Measurements from ENCODE around the gene RIBC2.
A peak's percentile ranks its signal among the peaks of the same experiment; 100 is the strongest.
"Not testable (repeated sequence)": the region's sequence is repeated elsewhere in the genome, so short reads cannot be mapped to it uniquely, and the experiment has no call there.

Gene RIBC2, protein sequence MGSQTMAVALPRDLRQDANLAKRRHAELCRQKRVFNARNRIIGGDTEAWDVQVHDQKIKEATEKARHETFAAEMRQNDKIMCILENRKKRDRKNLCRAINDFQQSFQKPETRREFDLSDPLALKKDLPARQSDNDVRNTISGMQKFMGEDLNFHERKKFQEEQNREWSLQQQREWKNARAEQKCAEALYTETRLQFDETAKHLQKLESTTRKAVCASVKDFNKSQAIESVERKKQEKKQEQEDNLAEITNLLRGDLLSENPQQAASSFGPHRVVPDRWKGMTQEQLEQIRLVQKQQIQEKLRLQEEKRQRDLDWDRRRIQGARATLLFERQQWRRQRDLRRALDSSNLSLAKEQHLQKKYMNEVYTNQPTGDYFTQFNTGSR

DNA sequence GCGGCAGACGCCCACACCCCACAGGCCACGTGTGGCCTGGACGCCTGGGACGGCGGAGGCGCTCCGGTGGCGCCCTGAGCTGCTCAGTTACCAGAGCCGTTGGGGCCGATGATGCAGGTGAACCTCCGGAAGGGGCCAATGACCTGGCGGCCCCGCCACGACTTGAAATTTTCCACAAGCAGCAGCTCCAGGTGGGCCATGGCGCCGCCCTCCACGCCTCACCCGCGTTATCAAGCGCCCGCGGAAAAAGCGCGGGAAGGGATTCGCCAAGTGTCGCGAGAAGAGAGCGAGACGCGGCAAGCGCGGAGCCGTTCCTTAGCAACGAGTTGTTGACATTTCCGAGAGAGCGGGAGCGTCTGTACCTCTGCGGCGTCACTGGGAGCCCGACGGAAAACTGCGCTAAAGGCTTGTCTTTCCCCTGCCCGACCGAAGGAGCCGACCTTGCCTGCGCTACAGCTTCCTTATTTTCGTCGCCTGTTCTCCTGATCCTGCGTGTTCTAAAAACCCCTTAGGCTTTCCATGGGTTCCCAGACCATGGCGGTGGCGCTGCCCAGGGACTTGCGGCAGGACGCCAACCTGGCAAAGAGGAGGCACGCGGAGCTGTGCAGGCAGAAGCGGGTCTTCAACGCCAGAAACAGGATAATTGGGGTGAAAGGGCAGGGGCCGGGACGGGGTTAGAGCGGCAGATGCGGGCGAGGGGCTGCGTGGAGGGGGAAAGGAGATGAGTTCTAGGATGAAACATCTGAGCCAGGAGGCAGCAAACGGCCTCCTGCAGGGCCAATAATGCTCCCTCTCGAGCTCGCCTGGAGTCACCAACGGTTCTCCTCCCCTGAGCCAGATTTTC lies at the start of gene RIBC2, which contains the start of gene SMC1B:
TSS of gene RIBC2 (plus strand) at position 326 of the 844 bp plus-strand sequence. CDS start at position 520, 194 bp downstream.
TSS of gene SMC1B (minus strand) at position 232 of the 844 bp plus-strand sequence. CDS start at position 200, 32 bp downstream.
- peak; percentile 31 for DNase-seq (ENCODE audit: low spot score)

DNA sequence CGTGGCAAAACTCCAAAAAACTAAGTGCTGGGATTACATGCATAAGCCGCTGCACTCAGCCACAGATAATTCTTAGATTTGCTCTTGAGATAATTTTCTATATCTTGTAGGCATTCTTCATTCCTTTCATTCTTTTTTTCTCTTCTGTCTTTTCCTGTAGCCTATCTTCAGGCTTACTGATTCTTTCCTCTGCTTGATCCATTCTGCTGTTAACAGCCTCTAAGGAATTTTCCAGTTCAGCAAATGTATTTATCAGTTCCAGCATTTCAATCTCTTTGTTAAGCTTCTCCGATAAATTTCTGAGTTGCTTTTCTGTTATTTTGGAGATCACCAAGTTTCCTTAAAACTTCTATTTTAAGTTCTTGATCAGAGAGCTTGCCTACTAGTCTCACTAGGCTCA lies 46.8 kb upstream of the RIBC2 start:
- no peak for DNase-seq (ENCODE audit: low spot score)

DNA sequence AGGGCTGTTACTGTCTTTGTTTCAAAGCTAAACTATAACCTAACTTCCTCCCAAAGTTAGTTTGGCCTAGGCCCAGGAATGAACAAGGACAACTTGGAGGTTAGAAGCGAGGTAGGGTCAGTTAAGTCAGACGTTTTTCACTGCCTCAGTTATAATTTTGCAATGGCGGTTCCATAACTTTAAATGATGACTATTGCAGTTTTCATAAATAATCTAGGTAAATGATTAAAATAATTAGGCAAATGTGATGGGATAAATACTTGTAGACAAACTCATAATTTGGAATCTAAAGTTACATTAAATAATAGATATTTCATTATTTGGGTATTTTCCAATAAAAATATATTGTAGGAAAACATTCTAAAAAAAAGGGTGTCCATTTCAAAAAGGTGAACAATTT lies 39.9 kb upstream of the RIBC2 start:
- not testable (repeated sequence) for DNase-seq (ENCODE audit: low spot score)

DNA sequence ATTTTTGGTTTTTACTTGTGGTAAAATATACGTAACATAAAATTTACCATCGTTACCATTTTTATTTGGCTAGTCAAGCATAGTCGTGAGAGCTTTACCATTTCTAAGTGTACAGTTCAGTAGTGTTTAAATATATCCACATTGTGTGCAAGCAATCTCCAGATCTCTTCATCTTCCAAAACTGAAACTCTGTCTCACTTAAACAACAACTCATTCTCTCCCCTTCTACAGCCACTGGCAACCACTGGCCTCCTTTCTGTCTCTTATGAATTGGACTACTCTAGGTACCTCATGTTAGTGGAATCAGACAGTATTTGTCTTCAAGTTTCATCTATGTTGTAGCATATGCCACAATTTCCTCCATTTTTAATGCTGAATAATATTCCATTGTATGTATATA lies 37.5 kb upstream of the RIBC2 start:
- DNase-seq (ENCODE audit: low spot score): no peak

DNA sequence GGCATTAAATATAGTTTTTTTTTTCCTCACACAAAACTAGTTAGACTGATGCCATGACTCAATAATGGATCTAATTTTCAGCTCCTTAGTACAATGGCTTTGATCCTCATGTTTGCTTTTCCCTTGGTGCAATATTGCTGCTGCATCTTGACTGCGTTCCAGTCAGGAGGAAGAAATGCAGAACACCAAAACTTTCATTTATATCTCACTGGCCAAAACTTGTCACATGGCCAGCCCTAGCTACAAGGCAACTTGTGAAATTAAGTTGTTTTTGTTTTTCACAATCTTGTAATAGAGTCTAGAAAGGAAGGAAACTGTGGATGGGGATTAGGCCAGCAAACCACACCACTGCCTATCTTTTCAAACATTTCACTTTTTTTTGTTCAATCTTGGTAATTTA lies 36.8 kb upstream of the RIBC2 start:
- DNase-seq (ENCODE audit: low spot score): peak; percentile 0

DNA sequence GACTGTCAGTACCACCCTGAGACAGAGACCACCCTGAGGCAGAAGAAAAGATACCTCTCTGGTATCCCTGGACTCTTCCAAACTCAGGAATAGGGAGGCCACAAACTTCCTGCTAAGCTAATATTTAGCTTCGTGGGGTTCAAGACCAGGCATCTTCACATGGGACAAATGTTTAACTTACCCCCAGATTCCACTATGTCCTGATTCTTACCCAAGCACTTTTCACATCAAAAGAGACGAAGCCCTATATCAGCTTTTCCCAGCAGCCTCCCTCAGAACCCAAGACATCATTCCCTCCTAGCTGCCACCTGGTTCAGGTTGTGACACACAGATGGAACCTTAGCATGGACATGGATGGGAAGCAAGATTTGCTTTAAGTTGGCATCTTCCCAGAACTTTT lies 32.1 kb upstream of the RIBC2 start:
- DNase-seq (ENCODE audit: low spot score): no peak

DNA sequence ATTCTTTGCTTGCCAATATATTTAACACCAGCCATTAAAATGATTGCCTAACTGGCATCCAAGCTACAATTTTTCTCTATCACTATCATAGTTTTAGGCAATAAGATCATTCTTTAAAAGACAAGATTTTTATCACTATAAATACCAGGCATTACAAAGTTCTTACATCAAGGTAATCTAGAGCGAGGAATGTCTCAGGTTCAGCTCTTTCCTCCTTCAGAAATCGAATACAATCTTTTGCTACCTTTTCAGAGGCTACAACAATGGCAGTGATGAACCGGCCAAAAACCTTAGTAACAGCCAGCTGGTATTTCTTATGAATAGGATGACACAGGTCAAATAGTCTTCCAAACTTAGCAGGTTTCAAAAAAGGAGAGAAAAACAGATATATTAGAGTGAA lies 23.9 kb upstream of the RIBC2 start:
- no peak for DNase-seq (ENCODE audit: low spot score)

DNA sequence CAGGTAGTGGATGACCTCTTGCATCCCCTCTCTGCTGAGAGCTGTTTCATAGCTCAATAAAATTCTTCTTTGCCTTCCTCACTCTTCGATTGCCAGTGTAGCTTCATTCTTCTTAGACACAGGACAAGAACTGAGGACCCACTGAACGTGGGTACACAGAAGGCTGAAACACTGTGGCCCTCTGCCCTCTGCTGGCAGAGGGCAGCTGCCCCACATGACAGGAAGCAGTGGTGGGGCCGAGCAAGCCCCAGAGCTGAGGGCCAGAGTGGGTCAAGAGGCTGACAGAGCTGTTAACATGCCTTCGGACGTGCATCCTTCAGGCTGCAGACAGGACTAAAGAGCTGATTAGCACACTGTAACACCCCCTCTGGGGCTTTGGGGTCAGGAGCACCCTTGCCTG lies 15.7 kb upstream of the RIBC2 start:
- DNase-seq (ENCODE audit: low spot score): no peak

DNA sequence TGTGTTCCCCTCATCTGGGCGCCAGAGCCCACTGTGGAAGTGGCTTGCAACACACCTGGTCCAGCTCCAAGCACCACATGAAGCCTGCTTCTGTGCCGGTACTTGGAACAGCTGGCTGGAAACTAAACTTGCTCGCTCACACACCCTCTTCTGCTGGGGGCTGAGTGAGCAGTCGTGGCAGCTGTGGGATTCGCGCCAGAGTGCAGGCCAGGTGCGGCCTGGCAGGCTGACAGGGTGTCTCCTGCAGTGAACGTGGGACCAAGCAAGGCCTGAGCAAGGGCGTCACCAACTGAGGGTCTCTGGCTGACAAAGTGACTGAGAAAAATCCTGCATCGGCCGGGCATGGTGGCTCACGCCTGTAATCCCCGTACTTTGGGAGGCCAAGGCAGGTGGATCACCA lies 15.3 kb upstream of the RIBC2 start:
- DNase-seq (ENCODE audit: low spot score): no peak

DNA sequence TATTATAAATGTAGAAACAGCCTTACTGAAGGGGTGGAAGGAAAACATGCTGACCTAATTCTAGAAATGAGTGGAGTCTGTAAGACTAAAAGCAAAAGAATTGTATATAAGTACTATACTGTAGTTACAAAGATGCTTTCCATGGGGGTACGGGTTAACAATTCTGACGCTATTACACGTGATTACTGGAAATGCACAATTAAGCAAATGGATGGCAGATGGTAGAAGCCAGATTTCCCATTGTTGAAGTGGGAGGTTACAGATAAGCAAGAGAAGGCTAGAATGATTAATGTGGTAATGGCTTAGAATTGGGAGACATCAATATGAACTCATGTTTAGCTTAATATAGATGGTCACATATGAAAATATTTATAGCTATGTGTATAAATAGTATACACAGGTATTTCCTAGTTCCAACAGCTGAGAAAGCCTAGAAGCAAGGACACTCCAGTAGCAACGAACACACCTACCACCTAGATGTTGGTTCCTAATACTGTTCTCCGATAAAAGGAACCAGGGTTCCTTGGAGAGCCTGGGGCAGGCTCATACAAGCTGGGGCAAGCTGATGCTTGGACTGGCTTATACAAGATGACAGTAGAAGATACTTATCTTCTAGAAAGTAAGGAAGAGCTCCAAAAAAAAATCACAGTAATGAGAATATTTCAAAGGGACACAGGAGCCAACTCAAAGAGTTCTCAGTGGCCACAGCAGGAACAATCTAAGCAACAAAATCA lies 13.6 kb upstream of the RIBC2 start:
- no peak for DNase-seq (ENCODE audit: low spot score)

DNA sequence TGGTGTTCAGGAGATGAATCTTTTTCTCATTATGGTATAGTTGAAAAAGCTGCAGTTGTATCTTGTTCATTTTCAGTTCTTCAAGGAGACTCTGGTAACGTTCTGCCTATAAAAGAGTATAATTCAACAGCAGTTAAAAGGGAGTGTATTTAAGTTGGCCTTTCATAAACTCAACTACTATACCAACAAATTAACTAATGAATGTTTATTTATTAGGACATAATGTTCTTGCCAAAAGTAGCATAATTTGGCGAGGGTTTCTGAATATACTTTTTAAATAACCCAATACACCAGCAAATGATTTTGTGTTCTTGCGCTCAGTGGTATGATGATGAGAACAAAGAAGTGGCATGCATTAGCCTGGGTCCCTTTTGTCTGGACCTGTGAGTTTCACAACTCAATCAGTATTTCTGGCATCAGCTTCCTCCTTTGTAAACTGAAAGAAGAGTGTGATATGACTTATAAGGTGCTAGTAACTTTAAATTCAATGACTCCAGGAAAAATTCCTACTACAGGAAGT lies 11.0 kb upstream of the RIBC2 start:
- DNase-seq (ENCODE audit: low spot score): no peak

DNA sequence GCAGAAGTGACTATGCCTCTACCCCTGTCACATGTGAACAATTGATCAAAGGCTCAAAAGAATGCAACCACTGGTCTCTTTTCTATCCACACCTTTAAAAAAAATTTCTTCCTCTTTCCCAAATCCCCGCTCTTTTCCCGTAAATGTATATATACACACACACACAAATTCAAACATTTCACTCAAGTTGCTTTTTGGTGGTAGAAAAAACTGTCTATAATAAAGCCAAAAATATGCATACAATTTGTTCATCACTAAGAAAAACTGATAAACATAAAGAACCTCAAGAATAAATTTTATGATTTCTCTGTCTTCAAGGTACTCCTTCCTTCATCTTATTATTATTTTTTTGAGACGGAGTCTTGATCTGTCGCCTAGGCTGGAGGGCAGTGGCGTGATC lies 5.7 kb upstream of the RIBC2 start:
- DNase-seq (ENCODE audit: low spot score): no peak

DNA sequence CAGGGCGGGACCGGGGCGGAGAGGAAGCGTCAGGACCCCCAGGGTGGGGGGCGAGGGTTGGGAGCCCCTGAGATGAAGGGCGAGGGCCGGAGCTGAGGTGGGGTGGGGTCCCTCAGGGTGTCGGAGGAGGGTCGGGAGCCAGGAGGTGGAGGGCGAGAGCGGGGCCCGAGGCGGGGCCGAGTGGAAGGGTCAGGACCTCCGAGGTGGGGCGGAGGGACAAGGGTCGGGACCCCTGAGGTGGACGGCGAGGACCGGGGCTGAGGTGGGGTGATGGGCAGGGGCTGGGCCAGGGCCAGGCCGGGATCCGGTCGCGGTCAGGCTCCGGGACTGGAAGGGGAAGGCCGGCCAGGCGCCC lies 503 bp upstream of the RIBC2 start:
- DNase-seq (ENCODE audit: low spot score): no peak

DNA sequence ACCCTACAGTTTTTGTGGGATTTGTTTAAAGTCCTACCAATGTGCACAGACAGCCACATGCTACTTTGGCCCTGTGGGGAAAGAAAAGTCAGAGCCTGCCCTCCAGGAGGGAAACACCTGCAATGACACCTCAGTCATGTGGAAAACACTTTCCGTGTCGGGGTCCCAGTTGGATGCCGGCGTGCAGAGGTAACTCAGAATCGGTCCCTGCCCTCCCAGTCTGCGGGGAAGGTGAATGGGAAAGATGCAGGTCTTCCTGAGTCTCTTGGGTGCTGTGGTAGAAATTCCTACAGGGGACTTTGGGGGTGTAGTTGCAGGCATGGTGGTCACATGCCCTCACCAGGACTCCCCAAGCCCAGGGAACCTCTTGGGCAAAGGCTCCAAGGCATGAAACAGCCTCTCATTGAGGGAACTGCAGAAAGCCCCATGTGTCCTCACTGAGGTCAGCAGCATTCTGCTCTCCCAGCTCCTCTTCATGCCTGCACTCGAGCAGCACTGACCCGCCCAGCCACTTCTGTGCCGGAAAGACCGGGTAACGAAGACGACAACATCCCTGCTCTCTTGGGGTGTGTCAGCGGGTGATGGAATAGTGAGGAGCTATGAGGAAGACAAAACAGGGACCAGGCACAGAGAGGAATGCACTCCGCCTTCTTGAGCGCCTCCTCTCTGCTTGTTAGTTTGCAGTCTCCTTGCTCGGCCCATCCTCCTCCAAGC lies 4.7 kb downstream of the RIBC2 start:
- DNase-seq (ENCODE audit: low spot score): no peak

DNA sequence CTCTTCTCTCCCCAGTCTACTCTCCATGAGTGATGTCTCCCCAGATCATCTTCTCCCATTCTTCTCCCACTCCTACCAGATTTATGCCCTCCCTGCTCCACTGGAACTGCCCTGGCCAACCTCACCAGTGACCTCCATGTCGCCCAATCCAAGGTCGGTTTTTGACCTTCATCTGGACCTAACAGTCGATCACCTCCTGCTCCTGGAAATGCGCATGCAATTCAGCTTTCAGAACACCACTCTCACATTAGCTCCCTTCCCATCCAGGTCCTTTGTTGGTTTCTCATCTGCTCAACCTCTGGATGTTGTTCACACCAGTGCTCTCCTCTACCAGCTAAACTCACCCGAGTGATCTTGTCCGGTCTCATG lies 5.3 kb downstream of the RIBC2 start:
- no peak for DNase-seq (ENCODE audit: low spot score)

DNA sequence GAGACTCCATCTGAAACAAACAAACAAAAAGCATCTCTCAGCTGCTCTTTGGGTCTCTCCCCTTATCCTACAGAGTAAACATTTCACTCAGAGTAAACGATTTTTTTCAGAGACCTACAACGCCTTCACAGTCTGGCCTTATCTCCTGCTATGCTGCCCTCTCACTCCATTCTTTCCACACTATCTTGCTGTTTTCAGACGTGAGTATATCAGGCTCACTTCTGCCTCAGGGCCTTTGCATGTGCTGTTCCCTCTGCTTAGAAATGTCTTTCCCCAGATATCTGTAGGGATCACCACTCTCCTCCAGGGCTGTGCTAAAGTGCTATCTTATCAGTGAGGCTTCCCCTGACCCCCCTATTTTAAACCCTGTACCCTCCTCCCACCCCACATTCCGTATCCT lies 6.5 kb downstream of the RIBC2 start:
- DNase-seq (ENCODE audit: low spot score): no peak

DNA sequence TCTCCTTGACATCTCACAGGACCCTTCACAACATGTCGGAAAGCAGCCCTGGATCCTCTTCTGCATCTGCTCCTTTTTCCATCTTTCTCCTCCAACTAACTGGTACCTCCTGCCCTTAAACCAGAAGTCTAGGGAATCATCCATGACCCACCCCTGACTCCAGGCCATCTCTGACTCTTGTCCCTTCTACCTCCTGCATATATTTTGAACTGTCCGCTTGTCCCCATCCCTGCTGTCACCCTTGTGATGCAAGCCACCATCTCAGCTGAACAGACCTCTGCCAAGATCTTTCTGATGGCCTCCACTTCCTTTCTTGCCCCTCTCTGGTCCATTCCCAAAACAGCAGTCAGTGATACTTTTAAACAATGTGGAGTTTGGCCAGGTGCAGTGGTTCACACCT lies 7.0 kb downstream of the RIBC2 start:
- no peak for DNase-seq (ENCODE audit: low spot score)

DNA sequence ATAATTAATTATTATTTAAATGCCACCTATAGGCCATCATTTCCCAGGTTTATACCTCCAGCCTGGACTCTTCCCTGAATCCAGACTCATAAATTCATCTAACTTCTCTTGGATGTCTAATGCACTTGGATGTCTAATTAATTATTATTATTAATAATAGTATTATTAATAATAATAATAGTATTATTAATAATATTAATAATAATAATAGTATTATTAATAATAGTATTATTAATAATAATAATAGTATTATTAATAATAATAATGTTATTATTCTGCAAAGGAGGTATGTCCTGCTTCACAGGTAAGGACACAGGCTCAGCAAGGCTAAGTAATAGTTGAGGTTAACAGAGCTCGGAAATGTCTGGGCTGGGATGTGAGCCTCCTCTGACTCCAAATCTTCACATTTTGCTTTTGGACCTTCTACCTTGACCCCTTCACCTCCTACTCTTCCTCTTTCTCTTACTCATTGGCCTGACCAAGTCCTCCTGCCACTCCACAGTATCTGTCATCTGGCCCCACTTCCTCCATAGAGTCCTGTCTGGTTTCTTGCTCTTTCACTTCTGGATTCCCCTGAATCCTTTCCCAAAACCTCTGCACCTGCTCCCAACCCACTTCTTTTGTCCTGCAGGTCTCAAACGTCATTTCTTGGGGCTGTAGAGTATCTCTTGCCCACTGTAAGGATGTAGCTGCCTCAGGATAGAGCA lies 8.0 kb downstream of the RIBC2 start:
- DNase-seq (ENCODE audit: low spot score): no peak

DNA sequence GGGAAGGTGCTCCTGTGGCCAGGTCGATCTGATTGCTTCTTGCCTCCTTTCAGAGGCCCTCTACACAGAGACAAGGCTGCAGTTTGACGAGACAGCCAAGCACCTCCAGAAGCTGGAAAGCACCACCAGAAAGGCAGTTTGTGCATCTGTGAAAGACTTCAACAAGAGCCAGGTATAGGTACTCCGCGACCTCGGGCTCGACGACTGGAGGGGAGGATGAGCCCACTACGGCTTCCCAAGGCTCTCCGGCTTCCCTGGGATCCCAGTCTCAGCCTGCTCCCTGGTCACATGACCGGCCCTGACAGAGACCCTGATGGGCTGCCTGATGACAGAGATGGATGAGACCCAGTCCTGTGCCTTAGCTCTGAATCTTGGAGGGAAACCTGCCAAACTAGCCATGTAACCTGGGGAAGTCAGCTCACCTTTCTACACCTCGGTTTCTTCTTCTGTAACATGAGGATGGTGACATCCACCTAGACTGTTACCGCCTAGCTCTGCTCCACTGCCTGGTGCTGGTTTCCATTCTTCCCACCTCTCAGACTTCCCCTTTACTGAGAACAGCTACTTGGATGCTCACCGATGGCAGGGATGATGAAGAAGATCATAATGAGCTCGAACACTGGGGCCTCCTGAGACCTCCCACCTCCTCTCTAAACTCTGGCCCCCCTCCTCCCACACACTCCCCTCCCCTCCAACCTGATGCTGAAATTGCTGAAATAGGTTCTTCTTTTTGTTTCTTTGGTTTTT lies 8.9 kb downstream of the RIBC2 start:
- DNase-seq (ENCODE audit: low spot score): no peak

DNA sequence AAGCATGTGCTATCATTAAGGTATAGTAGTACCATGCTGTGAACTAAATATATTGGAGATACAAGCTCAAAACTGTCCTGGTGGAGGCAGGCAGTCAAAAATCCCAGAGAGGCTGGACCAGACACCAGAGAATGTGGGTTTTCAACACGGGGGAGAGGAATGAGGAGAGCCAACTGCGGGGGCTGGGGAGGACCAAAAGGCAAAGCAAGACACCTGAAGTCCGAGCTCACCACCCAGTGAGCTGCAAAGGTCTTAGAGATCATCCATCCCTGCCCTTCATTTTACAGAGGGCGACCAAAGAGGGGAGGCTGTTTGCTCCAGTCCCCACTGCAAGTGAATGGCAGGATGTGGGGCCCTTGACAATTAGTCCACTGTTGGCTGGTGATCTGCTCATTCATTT lies 10.0 kb downstream of the RIBC2 start:
- no peak for DNase-seq (ENCODE audit: low spot score)

All from putamen (tissue), 1 donor.